GM23338 (cell line): ENCODE measurements around the gene CLEC3A. TPM values are rescaled to one million over a fixed set of nuclear protein-coding genes. Genes with fewer than 3 reads are reported as not detected.

Source experiments
- ATAC-seq: fragments of 200-7000 bp; cut with Tn5 transposase; 3 replicates; pipeline ENCODE4 v1.9.1; 2020
- DNase-seq: peaks from one replicate; pipeline ENCODE4 v3.0.0-alpha.2; 2015; ENCODE audit warnings: low spot score
- H2AFZ ChIP-seq: fragments of 200-600 bp; sonication (generic); 2 replicates; pipeline ENCODE4 v1.8.0; 2016; ENCODE audit warnings: antibody characterized with exemption, mild to moderate bottlenecking, moderate library complexity
- H3F3A ChIP-seq: fragments of 200-600 bp; sonication (generic); replicated peaks from 2 replicates; pipeline ENCODE4 v1.8.0; 2017; ENCODE audit warnings: antibody characterized with exemption, mixed run types, low read depth
- H3K27ac ChIP-seq: fragments of 200-600 bp; sonication (generic); 2 replicates; pipeline ENCODE4 v1.6.1; 2016; ENCODE audit warnings: low read depth
- H3K27me3 ChIP-seq: fragments of 200-600 bp; sonication (generic); 2 replicates; pipeline ENCODE4 v1.8.0; 2016; ENCODE audit warnings: mild to moderate bottlenecking, mixed run types, moderate library complexity; ENCODE audit not compliant: insufficient read depth
- H3K36me3 ChIP-seq: fragments of 200-600 bp; sonication (generic); 2 replicates; pipeline ENCODE4 v1.8.0; 2016; ENCODE audit warnings: mild to moderate bottlenecking; ENCODE audit not compliant: insufficient read depth
- H3K4me1 ChIP-seq: fragments of 200-600 bp; sonication (generic); 2 replicates; pipeline ENCODE4 v1.8.0; 2016; ENCODE audit warnings: mild to moderate bottlenecking, moderate library complexity; ENCODE audit not compliant: insufficient read depth
- H3K4me2 ChIP-seq: fragments of 200-600 bp; sonication (generic); 2 replicates; pipeline ENCODE4 v1.7.1; 2017; ENCODE audit warnings: mixed run types
- H3K4me3 ChIP-seq: fragments of 200-600 bp; sonication (generic); 2 replicates; pipeline ENCODE4 v1.6.1; 2016; ENCODE audit warnings: mixed run types
- H3K79me2 ChIP-seq: fragments of 200-600 bp; sonication (generic); replicated peaks from 2 replicates; pipeline ENCODE4 v1.8.0; 2017; ENCODE audit warnings: mild to moderate bottlenecking; ENCODE audit not compliant: insufficient read depth
- H3K9me2 ChIP-seq: fragments of 200-600 bp; sonication (generic); 2 replicates; pipeline ENCODE4 v1.8.0; 2017; ENCODE audit not compliant: insufficient read depth
- H4K20me1 ChIP-seq: fragments of 200-600 bp; sonication (generic); replicated peaks from 2 replicates; pipeline ENCODE4 v1.8.0; 2017; ENCODE audit warnings: mild to moderate bottlenecking; ENCODE audit not compliant: insufficient read depth
- H3K27ac Mint-ChIP-seq: 2 replicates; pipeline ENCODE4 v1.8.0; 2020; ENCODE audit warnings: inconsistent platforms, mild to moderate bottlenecking, moderate library complexity, mixed read lengths
- H3K27me3 Mint-ChIP-seq: 3 replicates; pipeline ENCODE4 v1.8.0; 2022; ENCODE audit warnings: low read depth, mild to moderate bottlenecking, moderate library complexity, mixed read lengths, inconsistent platforms; ENCODE audit not compliant: insufficient read depth, poor library complexity
- H3K36me3 Mint-ChIP-seq: 3 replicates; pipeline ENCODE4 v1.8.0; 2021; ENCODE audit warnings: low read depth, mild to moderate bottlenecking, inconsistent platforms, moderate library complexity, mixed read lengths
- H3K4me1 Mint-ChIP-seq: 3 replicates; pipeline ENCODE4 v1.8.0; 2020; ENCODE audit warnings: mild to moderate bottlenecking, inconsistent platforms, mixed read lengths
- H3K4me3 Mint-ChIP-seq: 3 replicates; pipeline ENCODE4 v1.8.0; 2021; ENCODE audit warnings: moderate library complexity, mild to moderate bottlenecking, inconsistent platforms, mixed read lengths
- H3K9me3 Mint-ChIP-seq: 3 replicates; pipeline ENCODE4 v1.8.0; 2020; ENCODE audit warnings: moderate library complexity, mild to moderate bottlenecking, inconsistent platforms, mixed read lengths
- CTCF ChIP-seq, 2 experiments: fragments of 200-600 bp in 1 of 2; sonication (generic) in 1 of 2; conservative IDR thresholded peaks; 2 replicates each; pipeline versions ENCODE4 v1.5.1 to v1.6.1; 2016 to 2017; ENCODE audit warnings: antibody characterized with exemption in 2 of 2, low read depth in 2 of 2, mild to moderate bottlenecking in 2 of 2, moderate library complexity in 1 of 2
- JUNB ChIP-seq: IDR thresholded peaks from one replicate; pipeline ENCODE4 v1.6.1; 2016; ENCODE audit warnings: antibody characterized with exemption; ENCODE audit not compliant: unreplicated experiment
- ZNF114 ChIP-seq: fragments of 250-450 bp; sonication (Bioruptor Pico); IDR thresholded peaks from 2 replicates; pipeline ENCODE4 v1.5.0; 2020; ENCODE audit warnings: mild to moderate bottlenecking, moderate library complexity
- polyA plus RNA-seq: library from polyadenylated mRNA; unstranded; fragments of >200 nt; fragmentation: Nextera tagmentation; extraction: Ambion mirVana; gene quantifications from 2 replicates; pipeline ENCODE4 v1.2.1, GENCODE V29; 2016
- total RNA-seq: library from RNA; depleted of rRNA; stranded (reverse); fragments of >200 nt; shearing (Covaris generic); gene quantifications from 2 replicates; pipeline ENCODE4 v1.2.3, GENCODE V29; 2014; rRNA removed

Gene CLEC3A
- total and polyA plus RNA-seq, 2 experiments from 2014 or later = not detected

GRCh38 chr16:78075800-78076199, 53.5 kb downstream of the CLEC3A start:
- no peaks in the 10 kb centered on the region for H3F3A ChIP-seq
- no peak overlapping the region for H3K27ac ChIP-seq
- H2AFZ ChIP-seq = no peak overlapping the region
- H3K4me1 ChIP-seq = peaks cover 11% of the 10 kb centered on the region; the same call in 1 of the 2 replicates
- DNase-seq (peak; percentile 24), ATAC-seq (peak; percentile 15)
- peaks cover 30% of the 10 kb centered on the region for H4K20me1 ChIP-seq
- no peak overlapping the region for H3K4me3 ChIP-seq
- H3K36me3 ChIP-seq = no peaks in the 10 kb centered on the region
- Mint-ChIP-seq H3K27me3 (peaks cover 78% of the 10 kb centered on the region), H3K27ac (no peak overlapping the region), H3K36me3 (no peaks in the 10 kb centered on the region), H3K4me1 (peaks cover 18% of the 10 kb centered on the region), H3K9me3 (no peaks in the 10 kb centered on the region), H3K4me3 (no peak overlapping the region)
- H3K4me2 ChIP-seq = no peak overlapping the region
- peaks cover 100% of the 10 kb centered on the region for H3K27me3 ChIP-seq
- TF ChIP-seq JUNB (no peak), CTCF (conservative IDR thresholded peaks at IDR 0.05; ENCODE audit: low read depth in 2 of 2) (0 out of 4 replicates have a peak, but pooled peaks have one; percentile 4 to 14)
- H3K9me2 ChIP-seq = no peaks in the 10 kb centered on the region
- H3K79me2 ChIP-seq = no peaks in the 10 kb centered on the region

GRCh38 chr16:78081341-78081740, 59.0 kb downstream of the CLEC3A start:
- Histone ChIP-seq H3K4me1 (no peaks in the 10 kb centered on the region), H3K9me2 (no peaks in the 10 kb centered on the region), H3K27ac (no peak overlapping the region), H3K27me3 (peaks cover 90% of the 10 kb centered on the region), H3K4me3 (no peak overlapping the region), H3K4me2 (no peak overlapping the region), H3K36me3 (no peaks in the 10 kb centered on the region), H2AFZ (no peak overlapping the region), H3F3A (no peaks in the 10 kb centered on the region), H3K79me2 (no peaks in the 10 kb centered on the region), H4K20me1 (peaks cover 3% of the 10 kb centered on the region; the same call in 1 of the 2 replicates)
- no peak overlapping the region for H3K27ac Mint-ChIP-seq
- H3K9me3 Mint-ChIP-seq = no peaks in the 10 kb centered on the region
- H3K4me1 Mint-ChIP-seq = no peaks in the 10 kb centered on the region
- TF ChIP-seq ZNF114 (CRISPR knock-in tag) = no peak
- DNase-seq = no peak
- ATAC-seq = no peak
- H3K4me3 Mint-ChIP-seq = no peak overlapping the region
- H3K27me3 Mint-ChIP-seq = peaks cover 34% of the 10 kb centered on the region
- no peaks in the 10 kb centered on the region for H3K36me3 Mint-ChIP-seq

Other genes starting within 250 kb of the CLEC3A start
- gene VAT1L, start 234.0 kb upstream of the CLEC3A start, total RNA-seq = 22.0 and 24.4 TPM in 2 replicates
- 8.2 and 11.0 TPM in 2 replicates for gene VAT1L, start 234.0 kb upstream of the CLEC3A start, polyA plus RNA-seq
- gene WWOX, start 77.1 kb downstream of the CLEC3A start, total RNA-seq = 19.3 and 21.0 TPM in 2 replicates
- gene WWOX, start 77.1 kb downstream of the CLEC3A start, polyA plus RNA-seq = 10.0 and 11.5 TPM in 2 replicates